Bronchial epithelial cell (primary cell): ENCODE measurements around the gene TRMO. TPM values are rescaled to one million over a fixed set of nuclear protein-coding genes. Genes with fewer than 3 reads are reported as not detected.

ENCODE experiments used
- DNase-seq: peaks from one replicate; pipeline ENCODE4 v3.0.0-alpha.2; 2010; ENCODE audit warnings: low read depth
- FAIRE-seq: peaks from 2 replicates; lab custom pipeline; 2011; peaks lifted over from hg19 to GRCh38; lab: Jason Lieb, UNC
- H3K27me3 ChIP-seq: 2 replicates; pipeline ENCODE4 v1.5.1; 2011; ENCODE audit warnings: low read length; ENCODE audit not compliant: control insufficient read depth, insufficient read depth
- H3K36me3 ChIP-seq: 2 replicates; pipeline ENCODE4 v1.5.1; 2011; ENCODE audit warnings: low read length; ENCODE audit not compliant: control insufficient read depth, insufficient read depth
- H3K4me3 ChIP-seq: 2 replicates; pipeline ENCODE4 v1.5.1; 2011; ENCODE audit warnings: mild to moderate bottlenecking, low read depth, low read length, control low read depth
- CTCF ChIP-seq: IDR thresholded peaks from 2 replicates; pipeline ENCODE4 v1.5.1; 2011; ENCODE audit warnings: mild to moderate bottlenecking, moderate library complexity, low read length, control low read depth, inconsistent platforms; ENCODE audit not compliant: insufficient read depth, severe bottlenecking
- total RNA-seq: library from RNA; depleted of rRNA; stranded (reverse); fragments of >200 nt; gene quantifications from 2 replicates; pipeline ENCODE4 v1.2.1, GENCODE V29; 2014

TRMO gene
- total RNA-seq, 1 donor from 2014 or later: 25.0 TPM

GRCh38 chr9:97874624-97875023 lies 47.7 kb downstream of the TRMO start:
- Histone ChIP-seq H3K27me3 (no peaks in the 10 kb centered on the region), H3K36me3 (no peaks in the 10 kb centered on the region), H3K4me3 (no peak overlapping the region)
- no peak for TF ChIP-seq CTCF
- FAIRE-seq (peak; percentile 36), DNase-seq (peak; percentile 58)

DNA sequence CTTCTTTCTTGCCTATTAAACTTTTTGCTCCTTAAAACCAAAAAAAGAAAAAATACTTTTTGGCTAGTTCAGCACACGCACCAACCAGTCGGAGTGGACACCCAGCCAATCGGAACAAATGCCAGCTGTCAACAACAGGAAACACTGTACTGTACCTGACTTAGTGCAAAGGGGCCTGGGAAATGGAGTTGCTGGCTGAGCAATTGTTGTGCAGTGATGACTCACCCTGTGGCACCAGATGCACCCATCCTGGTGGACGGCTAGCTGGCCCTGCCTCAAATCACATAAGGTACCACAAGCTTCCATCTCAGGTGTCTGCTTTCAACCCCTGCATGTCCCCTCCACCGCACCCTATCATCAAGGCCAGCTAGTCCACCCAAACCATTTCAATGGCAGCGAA lies 48.4 kb downstream of the TRMO start:
- TF ChIP-seq CTCF: no peak
- H3K36me3 ChIP-seq: no peaks in the 10 kb centered on the region
- FAIRE-seq (no peak), DNase-seq (peak; percentile 79)
- no peak overlapping the region for H3K4me3 ChIP-seq
- H3K27me3 ChIP-seq: no peaks in the 10 kb centered on the region

DNA sequence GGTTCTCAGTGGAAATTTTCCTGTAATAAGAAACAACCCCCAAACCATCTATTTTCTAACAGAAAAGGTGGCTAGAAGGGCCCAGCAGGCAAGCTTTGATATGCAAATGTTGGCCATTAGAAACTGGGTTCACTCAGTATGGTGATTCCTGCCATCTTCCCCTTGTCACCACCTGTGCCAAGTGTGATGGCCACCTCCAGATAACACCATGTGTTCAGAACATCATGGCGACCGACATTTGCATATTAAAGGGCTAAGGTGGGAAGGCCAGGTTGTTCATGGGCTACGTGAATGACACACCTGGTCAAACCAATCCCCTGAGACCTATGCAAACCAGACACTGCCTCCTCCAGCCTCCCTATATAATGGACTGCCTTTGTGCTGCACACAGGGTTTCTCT lies 48.9 kb downstream of the TRMO start:
- no peaks in the 10 kb centered on the region for H3K27me3 ChIP-seq
- no peak for FAIRE-seq

GRCh38 chr9:97868859-97869258 lies 53.4 kb downstream of the TRMO start:
- no peaks in the 10 kb centered on the region for H3K27me3 ChIP-seq
- DNase-seq (no peak), FAIRE-seq (no peak)
- no peaks in the 10 kb centered on the region for H3K36me3 ChIP-seq
- no peak for TF ChIP-seq CTCF
- H3K4me3 ChIP-seq: no peak overlapping the region

More for the DNA sequence above, 48.9 kb downstream of the TRMO start:
- no peak for DNase-seq
- no peaks in the 10 kb centered on the region for H3K36me3 ChIP-seq
- no peak overlapping the region for H3K4me3 ChIP-seq
- TF ChIP-seq CTCF: no peak

DNA sequence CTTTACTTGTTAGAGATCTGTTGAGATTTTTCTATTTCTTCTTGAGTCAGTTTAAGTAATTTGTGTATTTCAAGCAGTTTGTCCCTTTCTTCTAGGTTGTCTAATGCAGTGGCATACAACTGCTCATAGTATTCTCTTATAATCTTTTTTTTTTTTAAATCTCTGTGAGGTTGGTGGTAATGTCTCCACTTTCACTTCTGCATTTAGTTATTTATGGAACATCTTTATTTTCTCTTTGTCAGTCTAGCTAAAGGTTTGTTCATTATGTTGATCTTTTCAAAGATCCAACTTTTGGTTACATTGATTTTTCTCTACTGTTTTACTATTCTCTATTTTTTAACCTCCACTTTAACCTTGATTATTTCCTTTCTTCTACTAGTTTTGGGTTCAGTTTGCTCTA lies 55.5 kb downstream of the TRMO start:
- FAIRE-seq: no peak
- no peak overlapping the region for H3K4me3 ChIP-seq

More for the DNA sequence above, 55.5 kb downstream of the TRMO start:
- no peaks in the 10 kb centered on the region for H3K27me3 ChIP-seq
- no peaks in the 10 kb centered on the region for H3K36me3 ChIP-seq
- TF ChIP-seq CTCF: no peak
- DNase-seq: no peak
